HG03457 (cell line): ENCODE measurements around the gene CASP2.
A peak's percentile ranks its signal among the peaks of the same experiment; 100 is the strongest.

Experiments
- ATAC-seq: cut with Tn5 transposase; IDR thresholded peaks from one replicate; pipeline ENCODE4 v1.9.1; 2021; ENCODE audit warnings: moderate number of reproducible peaks; ENCODE audit not compliant: unreplicated experiment

The CASP2 gene

DNA sequence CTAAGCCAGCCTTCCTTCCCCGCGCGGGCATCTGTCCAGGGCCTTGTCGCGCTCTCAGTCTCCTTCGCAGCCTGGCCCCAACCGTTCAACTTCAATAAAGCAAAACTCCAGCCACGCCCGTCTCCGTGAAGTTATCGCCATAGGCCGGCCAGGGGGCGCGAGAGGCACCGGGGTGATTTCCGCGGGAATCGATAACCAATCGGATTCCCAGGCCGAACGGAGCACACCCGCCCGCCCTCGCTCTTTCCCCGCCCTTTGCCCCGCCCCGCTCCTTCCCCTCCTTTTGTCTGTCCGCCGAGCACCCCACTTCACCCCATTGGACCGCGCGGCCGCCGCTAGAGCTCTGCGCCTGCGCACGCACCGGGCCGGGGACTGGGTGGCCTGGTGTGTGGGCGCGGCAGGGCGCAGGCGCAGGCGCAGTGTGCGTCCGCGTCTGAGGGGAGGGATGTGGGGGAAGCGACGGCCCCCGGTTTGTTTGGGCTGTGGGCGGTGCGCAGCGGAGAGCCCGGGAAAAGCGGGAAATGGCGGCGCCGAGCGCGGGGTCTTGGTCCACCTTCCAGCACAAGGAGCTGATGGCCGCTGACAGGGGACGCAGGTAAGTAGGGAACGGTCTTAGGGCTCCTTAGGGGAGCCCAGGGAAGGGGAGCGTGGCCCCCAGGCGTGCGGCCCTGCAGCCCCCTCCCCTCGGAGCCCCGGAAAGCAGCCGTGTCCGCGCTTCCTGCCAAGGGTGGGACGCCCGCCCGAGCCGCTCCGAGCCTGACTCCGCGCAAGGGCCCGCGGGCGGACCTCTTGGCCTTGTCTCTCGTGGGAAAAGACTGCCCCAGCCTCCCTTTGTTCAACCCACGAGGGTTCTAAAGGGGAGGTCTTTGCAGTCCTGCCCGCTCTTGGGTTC lies at the start of gene CASP2:
TSS of gene CASP2 (plus strand) at position 417 of the 892 bp plus-strand sequence. CDS start at position 522, 105 bp downstream.
- peak; percentile 78 for ATAC-seq

GRCh38 chr7:143239813-143240212 lies 48.3 kb upstream of the CASP2 start:
- no peak for ATAC-seq

DNA sequence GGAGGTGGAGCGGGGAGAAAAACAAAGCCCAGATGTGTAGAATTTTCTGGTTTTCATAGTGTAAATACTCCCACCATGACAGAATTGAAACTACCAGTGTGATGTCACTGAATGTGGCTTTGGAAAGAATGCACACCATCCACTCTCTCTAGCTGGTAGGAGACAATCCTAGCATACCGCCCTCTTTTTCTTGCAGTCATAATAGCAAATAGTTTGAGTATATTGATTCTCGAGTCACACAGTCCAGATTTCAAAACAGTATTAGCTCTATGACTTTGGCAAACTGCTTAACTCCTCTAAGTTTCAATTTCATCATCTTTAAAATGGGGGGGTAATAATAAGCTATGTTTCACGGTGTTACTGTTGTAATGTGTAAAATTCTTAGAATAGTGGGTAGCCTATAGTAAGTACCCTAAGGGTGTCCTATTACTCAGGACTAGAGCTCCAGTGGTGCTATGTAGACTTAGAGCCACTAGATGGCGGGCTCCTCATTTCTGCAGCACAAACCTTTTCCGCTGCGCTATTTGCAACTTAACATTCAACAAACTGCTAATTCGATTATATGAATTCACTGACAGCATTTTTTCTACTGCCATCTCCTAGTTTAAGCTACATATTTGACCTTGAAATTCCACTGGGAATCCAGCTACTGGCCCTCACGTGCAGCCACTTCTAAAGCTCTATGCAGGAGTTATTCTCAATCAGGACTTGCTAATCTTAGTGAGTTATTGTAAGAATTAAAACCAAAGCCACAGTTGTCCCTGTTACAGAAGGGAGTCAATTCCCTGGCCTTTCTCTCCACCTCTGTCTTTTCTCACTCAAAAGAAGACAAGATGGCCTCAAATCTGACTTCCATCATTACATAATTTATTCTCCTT lies 47.6 kb upstream of the CASP2 start:
- peak; percentile 77 for ATAC-seq

GRCh38 chr7:143242306-143242705 lies 45.8 kb upstream of the CASP2 start:
- no peak for ATAC-seq

- ATAC-seq: no peak
Observed at GRCh38 chr7:143243111-143243510, 45.0 kb upstream of the CASP2 start.

- no peak for ATAC-seq
Observed at GRCh38 chr7:143243614-143244013, 44.5 kb upstream of the CASP2 start.

DNA sequence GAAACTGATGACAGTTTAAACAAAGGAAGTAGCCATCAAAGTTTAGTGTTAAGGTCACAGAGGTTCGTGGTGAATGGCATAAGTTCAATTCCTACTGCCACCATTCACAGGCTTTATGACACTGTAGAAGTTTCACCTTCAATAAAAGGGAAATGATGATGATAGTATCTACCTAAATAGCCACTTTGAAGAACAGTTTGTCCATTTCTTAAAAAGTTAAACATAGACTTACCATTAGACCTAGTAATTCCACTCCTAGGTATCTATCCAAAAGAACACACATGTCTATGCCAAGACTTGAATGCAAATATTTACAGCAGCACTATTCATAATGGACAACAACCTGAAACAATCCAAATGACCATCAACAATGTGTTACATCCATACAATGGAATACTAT lies 43.8 kb upstream of the CASP2 start:
- no peak for ATAC-seq

- ATAC-seq: no peak
Observed at GRCh38 chr7:143245123-143245522, 43.0 kb upstream of the CASP2 start.

DNA sequence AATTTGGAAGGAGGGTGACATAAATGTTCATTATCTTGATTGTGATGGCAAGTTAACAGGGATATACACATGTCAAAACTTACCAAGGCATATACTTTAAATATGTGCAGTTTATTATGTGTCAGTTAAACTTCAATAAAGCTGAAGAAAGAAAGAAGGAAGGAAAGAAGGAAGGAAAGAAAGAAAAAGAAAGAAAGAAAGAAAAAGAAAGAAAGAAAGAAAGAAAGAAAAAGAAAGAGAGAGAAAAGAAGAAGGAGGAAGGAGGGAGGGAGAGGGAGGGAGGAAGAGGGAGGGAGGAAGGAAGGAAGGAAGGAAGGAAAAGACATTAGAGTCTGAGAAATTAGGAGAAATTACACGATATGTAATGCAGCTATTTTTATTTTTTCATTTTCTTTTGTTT lies 40.8 kb upstream of the CASP2 start:
- no peak for ATAC-seq

DNA sequence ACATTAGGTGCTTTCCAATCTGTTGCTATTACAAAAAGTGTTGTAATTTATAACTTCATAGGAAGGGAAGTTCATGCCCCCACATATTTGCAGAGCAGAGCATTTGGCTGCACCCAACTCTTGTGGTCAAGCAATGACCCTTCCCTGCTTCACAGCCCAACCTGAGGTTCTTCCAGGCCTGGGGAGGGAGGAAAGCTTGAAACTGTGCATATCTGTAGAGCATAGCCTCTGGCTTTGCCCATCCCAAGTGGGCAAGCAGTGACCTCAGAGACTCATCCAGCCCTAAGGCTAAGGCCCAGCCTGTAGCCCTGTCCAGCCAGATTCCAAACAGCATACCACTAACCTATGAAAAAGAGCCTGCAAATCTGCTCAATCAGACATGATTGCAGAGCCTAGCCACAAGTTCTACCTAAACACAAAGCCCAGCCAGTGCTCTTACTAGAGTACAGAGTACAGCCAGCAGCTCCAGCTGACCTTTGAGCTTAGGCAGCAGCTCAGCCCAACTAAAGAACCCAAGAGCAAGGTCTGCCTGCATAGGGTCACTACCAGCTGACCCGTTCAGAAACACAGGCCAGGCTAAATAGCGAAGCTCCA lies 39.3 kb upstream of the CASP2 start:
- no peak for ATAC-seq

GRCh38 chr7:143250199-143250598 lies 38.0 kb upstream of the CASP2 start:
- no peak for ATAC-seq

GRCh38 chr7:143250822-143251221 lies 37.3 kb upstream of the CASP2 start:
- ATAC-seq: no peak

GRCh38 chr7:143252006-143252405 lies 36.1 kb upstream of the CASP2 start:
- no peak for ATAC-seq

GRCh38 chr7:143255564-143255963 lies 32.6 kb upstream of the CASP2 start:
- ATAC-seq: no peak

DNA sequence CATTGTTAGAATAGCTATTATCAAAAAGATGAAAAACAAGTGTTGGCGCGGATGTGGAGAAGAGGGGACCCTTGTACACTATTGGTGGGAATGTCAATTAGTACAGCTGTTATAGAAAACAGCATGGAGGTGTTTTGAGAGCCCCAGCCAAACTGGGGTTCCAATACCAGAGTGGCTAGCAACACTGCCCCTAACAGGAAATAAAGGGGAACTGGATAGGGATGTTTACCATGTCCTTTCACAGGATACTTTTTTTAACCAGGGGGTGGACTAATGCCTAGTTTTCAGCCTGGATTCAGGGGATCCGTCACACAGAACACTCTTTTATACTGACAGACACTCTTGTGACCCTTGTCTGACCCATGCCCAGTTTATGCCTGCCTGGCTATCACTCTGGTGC lies 31.8 kb upstream of the CASP2 start:
- ATAC-seq: no peak

DNA sequence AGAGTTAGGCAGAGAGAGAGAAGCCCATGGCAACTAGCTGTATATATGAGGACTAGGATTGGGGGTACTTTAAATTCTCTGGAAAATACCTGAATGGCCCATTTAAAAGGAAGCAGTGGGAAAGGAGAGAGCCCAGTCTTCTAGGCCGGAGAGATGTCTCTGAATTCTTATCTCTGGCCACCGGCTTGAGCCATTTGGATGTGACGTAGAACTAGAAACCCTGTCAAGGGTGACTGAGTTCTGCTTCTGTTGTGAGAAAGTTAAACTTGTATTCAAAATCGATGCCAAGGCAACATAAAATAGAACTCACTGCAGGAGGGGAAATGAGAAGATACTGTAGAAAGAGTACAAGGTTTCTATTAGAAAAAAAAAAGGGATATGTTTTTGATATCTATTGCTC lies 31.2 kb upstream of the CASP2 start:
- ATAC-seq: no peak

- no peak for ATAC-seq
Observed at GRCh38 chr7:143257501-143257900, 30.6 kb upstream of the CASP2 start.

- no peak for ATAC-seq
Observed at GRCh38 chr7:143258831-143259230, 29.3 kb upstream of the CASP2 start.

DNA sequence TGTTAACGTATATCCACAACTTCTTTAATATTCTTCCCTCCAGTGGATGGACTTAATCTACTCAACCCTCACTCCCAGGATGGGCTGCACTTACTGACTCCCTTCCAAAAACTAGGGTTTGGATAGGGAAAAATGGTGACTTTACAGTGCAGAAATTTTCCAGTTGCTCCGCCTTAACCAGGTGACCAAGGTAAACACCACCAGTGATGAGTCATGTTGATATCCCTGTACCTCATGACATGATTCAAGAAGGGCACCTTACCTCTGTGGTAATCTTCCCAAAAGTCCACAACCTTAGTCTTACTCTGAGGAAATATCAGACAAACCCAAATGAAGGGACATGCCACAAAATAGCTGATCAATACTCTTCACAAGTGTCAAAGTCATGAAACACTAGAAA lies 28.4 kb upstream of the CASP2 start:
- no peak for ATAC-seq

DNA sequence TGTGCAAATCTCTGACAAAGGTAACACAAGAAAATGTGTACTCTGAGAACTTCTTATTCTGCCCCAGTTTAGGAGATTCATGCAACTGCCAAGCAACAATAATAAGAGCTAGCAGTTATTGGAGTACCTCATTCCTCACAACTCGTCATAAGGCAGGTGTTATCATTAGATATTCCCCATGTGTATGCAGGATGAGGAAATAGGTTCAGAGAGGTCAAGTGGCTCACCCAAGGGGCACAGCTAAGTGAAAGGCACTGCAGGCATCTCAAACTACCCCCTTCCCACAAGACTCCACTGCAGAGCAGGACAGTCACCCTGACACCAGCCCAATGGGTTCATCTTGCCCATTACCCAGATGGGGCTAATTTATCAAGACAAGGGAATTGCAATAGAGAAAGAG lies 26.2 kb upstream of the CASP2 start:
- no peak for ATAC-seq
